Muscle of leg (tissue), 11 donors: ENCODE data around the gene ZBTB8A. TPM values are rescaled to one million over a fixed set of nuclear protein-coding genes. Genes with fewer than 3 reads are reported as not detected.

Experiments
- DNase-seq: peaks from one replicate; pipeline ENCODE4 v3.0.0; 2013
- H3K27ac ChIP-seq: one replicate; pipeline ENCODE4 v1.5.1; 2013; ENCODE audit warnings: mild to moderate bottlenecking, low read length, control low read depth
- H3K27me3 ChIP-seq: one replicate; pipeline ENCODE4 v1.6.1; 2013; ENCODE audit warnings: low read length; ENCODE audit not compliant: control insufficient read depth, insufficient read depth
- H3K36me3 ChIP-seq: one replicate; pipeline ENCODE4 v1.6.1; 2013; ENCODE audit warnings: low read length; ENCODE audit not compliant: control insufficient read depth, insufficient read depth
- H3K4me1 ChIP-seq: one replicate; pipeline ENCODE4 v1.6.1; 2013; ENCODE audit warnings: low read length; ENCODE audit not compliant: control insufficient read depth, insufficient read depth
- H3K4me3 ChIP-seq: one replicate; pipeline ENCODE4 v1.5.1; 2013; ENCODE audit warnings: low read length, control low read depth
- H3K9me3 ChIP-seq: replicated peaks from 2 replicates; pipeline ENCODE4 v1.6.1; 2013; ENCODE audit warnings: low read depth, low read length; ENCODE audit not compliant: control insufficient read depth
- WGBS: methylation state at CpG from one replicate; pipeline ENCODE4 v1.1.5; 2013; ENCODE audit warnings: missing lambda C conversion rate; ENCODE audit not compliant: insufficient coverage; 5-methylcytosine and 5-hydroxymethylcytosine counted together
- polyA plus RNA-seq, 8 donors: library from polyadenylated mRNA; unstranded; fragments of 120-200 nt; gene quantifications; one replicate each; pipeline versions ENCODE4 v1.2.1 to v1.2.3, GENCODE V29; 2013; ENCODE audit warnings: inconsistent platforms in 1 of 8, low replicate concordance in 1 of 8; ENCODE audit not compliant: insufficient read length in 8 of 8, insufficient read depth in 1 of 8
- total RNA-seq: library from RNA; stranded (reverse); fragments of 120-200 nt; gene quantifications from one replicate; pipeline ENCODE4 v1.2.4, GENCODE V29; 2013

ZBTB8A gene
- total and polyA plus RNA-seq, 9 donors: 5.9 to 13.4 (median 9.3) TPM

- Histone ChIP-seq H3K27me3 (no peaks in the 10 kb centered on the region), H3K4me3 (no peak overlapping the region), H3K4me1 (no peaks in the 10 kb centered on the region), H3K27ac (no peak overlapping the region), H3K36me3 (peaks cover 30% of the 10 kb centered on the region), H3K9me3 (no peaks in the 10 kb centered on the region)
- no CpG with 5 or more reads among the region's 1 CpG for WGBS
- no peak for DNase-seq
Measured at GRCh38 chr1:32557812-32558211, 18.6 kb downstream of the ZBTB8A start.

- H3K9me3 ChIP-seq: no peaks in the 10 kb centered on the region
- DNase-seq: no peak
- H3K27me3 ChIP-seq: no peaks in the 10 kb centered on the region
- WGBS: no CpG with 5 or more reads among the region's 2 CpGs
- H3K27ac ChIP-seq: no peak overlapping the region
- H3K4me1 ChIP-seq: no peaks in the 10 kb centered on the region
- H3K4me3 ChIP-seq: no peak overlapping the region
- peaks cover 3% of the 10 kb centered on the region for H3K36me3 ChIP-seq
Measured at GRCh38 chr1:32568929-32569328, 29.7 kb downstream of the ZBTB8A start.

- DNase-seq: no peak
- Histone ChIP-seq H3K4me1 (no peaks in the 10 kb centered on the region), H3K4me3 (no peak overlapping the region), H3K27me3 (no peaks in the 10 kb centered on the region), H3K36me3 (no peaks in the 10 kb centered on the region), H3K27ac (no peak overlapping the region), H3K9me3 (no peaks in the 10 kb centered on the region)
- WGBS: 89% methylated on average over 5 of the region's 10 CpGs
Measured at GRCh38 chr1:32580348-32581017, 41.3 kb downstream of the ZBTB8A start.

- no peaks in the 10 kb centered on the region for H3K9me3 ChIP-seq
- H3K36me3 ChIP-seq: peaks cover 31% of the 10 kb centered on the region
- WGBS: 96% methylated on average over 4 of the region's 9 CpGs
- no peaks in the 10 kb centered on the region for H3K4me1 ChIP-seq
- no peak for DNase-seq
- H3K27me3 ChIP-seq: no peaks in the 10 kb centered on the region
- H3K27ac ChIP-seq: no peak overlapping the region
- H3K4me3 ChIP-seq: no peak overlapping the region
Measured at GRCh38 chr1:32592943-32593342, 53.7 kb downstream of the ZBTB8A start.

GRCh38 chr1:32600034-32600433, 60.8 kb downstream of the ZBTB8A start:
- no peak for DNase-seq
- Histone ChIP-seq H3K27me3 (no peaks in the 10 kb centered on the region), H3K9me3 (no peaks in the 10 kb centered on the region), H3K27ac (no peak overlapping the region), H3K36me3 (peaks cover 20% of the 10 kb centered on the region), H3K4me3 (no peak overlapping the region), H3K4me1 (no peaks in the 10 kb centered on the region)
- no CpG with 5 or more reads among the region's 2 CpGs for whole genome bisulfite sequencing

GRCh38 chr1:32605711-32606424, 66.6 kb downstream of the ZBTB8A start:
- Histone ChIP-seq H3K27ac (no peak overlapping the region), H3K4me1 (no peaks in the 10 kb centered on the region), H3K4me3 (no peak overlapping the region), H3K36me3 (peaks cover 15% of the 10 kb centered on the region), H3K9me3 (no peaks in the 10 kb centered on the region), H3K27me3 (no peaks in the 10 kb centered on the region)
- DNase-seq: no peak
- 92% methylated on average over 16 of the region's 17 CpGs for WGBS

GRCh38 chr1:32606565-32607371, 67.5 kb downstream of the ZBTB8A start:
- 90% methylated on average over 8 of the region's 11 CpGs for WGBS
- Histone ChIP-seq H3K4me1 (peaks cover under 1% of the 10 kb centered on the region), H3K27me3 (peaks cover 2% of the 10 kb centered on the region), H3K36me3 (peaks cover 15% of the 10 kb centered on the region), H3K9me3 (no peaks in the 10 kb centered on the region), H3K4me3 (no peak overlapping the region), H3K27ac (no peak overlapping the region)
- no peak for DNase-seq

- Histone ChIP-seq H3K9me3 (no peaks in the 10 kb centered on the region), H3K27ac (no peak overlapping the region), H3K4me3 (no peak overlapping the region), H3K4me1 (peaks cover 5% of the 10 kb centered on the region), H3K36me3 (peaks cover 14% of the 10 kb centered on the region), H3K27me3 (peaks cover 11% of the 10 kb centered on the region)
- no peak for DNase-seq
- WGBS: 100% methylated on average over 1 of the region's 4 CpGs
Measured at GRCh38 chr1:32609180-32609579, 70.0 kb downstream of the ZBTB8A start.

GRCh38 chr1:32611859-32612188, 72.6 kb downstream of the ZBTB8A start:
- H3K27ac ChIP-seq: no peak overlapping the region
- H3K27me3 ChIP-seq: peaks cover 11% of the 10 kb centered on the region
- no peak for DNase-seq
- no peaks in the 10 kb centered on the region for H3K9me3 ChIP-seq
- WGBS: no CpG with 5 or more reads among the region's 12 CpGs
- H3K4me3 ChIP-seq: peak overlapping the region; percentile 40
- H3K4me1 ChIP-seq: peaks cover 5% of the 10 kb centered on the region
- H3K36me3 ChIP-seq: peaks cover 3% of the 10 kb centered on the region

GRCh38 chr1:32612189-32612881, 73.1 kb downstream of the ZBTB8A start:
- Histone ChIP-seq H3K4me3 (peak overlapping the region; percentile 40), H3K27ac (no peak overlapping the region), H3K27me3 (peaks cover 11% of the 10 kb centered on the region), H3K36me3 (no peaks in the 10 kb centered on the region), H3K4me1 (peaks cover 5% of the 10 kb centered on the region), H3K9me3 (no peaks in the 10 kb centered on the region)
- peak; percentile 61 for DNase-seq
- 6% methylated on average over 26 of the region's 35 CpGs for WGBS
